ENCODE data around the gene NEBL. TPM values are rescaled to one million over a fixed set of nuclear protein-coding genes. Genes with fewer than 3 reads are reported as not detected.

The NEBL gene
- total RNA-seq, 6 experiments from 2014 or later: 1.2 to 8.3 (median 2.4) TPM

- DNase-seq: no peak
- Histone ChIP-seq H3K4me3 (no peak overlapping the region), H3K27ac (no peak overlapping the region), H3K9me3 (no peaks in the 10 kb centered on the region), H3K4me1 (no peaks in the 10 kb centered on the region), H3K36me3 (no peaks in the 10 kb centered on the region), H3K27me3 (no peaks in the 10 kb centered on the region)
- ATAC-seq: no peak
- intact Hi-C loops (cut with DNase I): no loop called here
- WGBS (ENCODE audit: insufficient coverage, low coverage, low lambda C conversion rate, missing lambda C conversion rate): 30% methylated on average over 2 of the region's 2 CpGs
- no peak for TF ChIP-seq CTCF (IDR thresholded peaks at IDR 0.05)
- TF ChIP-seq POLR2A (IDR thresholded peaks at IDR 0.05): no peak
Measured at GRCh38 chr10:20760460-20760859, 136.7 kb downstream of the NEBL start.

- Histone ChIP-seq H3K27ac (no peak overlapping the region), H3K4me1 (no peaks in the 10 kb centered on the region), H3K36me3 (no peaks in the 10 kb centered on the region), H3K27me3 (no peaks in the 10 kb centered on the region), H3K9me3 (no peaks in the 10 kb centered on the region), H3K4me3 (no peak overlapping the region)
- WGBS (ENCODE audit: insufficient coverage, low coverage, low lambda C conversion rate, missing lambda C conversion rate): 41% methylated on average over 2 of the region's 2 CpGs
- TF ChIP-seq CTCF (IDR thresholded peaks at IDR 0.05) (no peak), POLR2A (IDR thresholded peaks at IDR 0.05) (no peak)
- no peak for ATAC-seq
- no peak for DNase-seq
- intact Hi-C loops (cut with DNase I): no loop called here
Measured at GRCh38 chr10:20748551-20748950, 148.6 kb downstream of the NEBL start.

- Histone ChIP-seq H3K36me3 (no peaks in the 10 kb centered on the region), H3K27ac (no peak overlapping the region), H3K4me3 (no peak overlapping the region), H3K4me1 (no peaks in the 10 kb centered on the region), H3K27me3 (no peaks in the 10 kb centered on the region), H3K9me3 (no peaks in the 10 kb centered on the region)
- TF ChIP-seq CTCF (IDR thresholded peaks at IDR 0.05) (no peak), POLR2A (IDR thresholded peaks at IDR 0.05) (no peak)
- intact Hi-C loops (cut with DNase I): no loop called here
- ATAC-seq (no peak), DNase-seq (no peak)
Measured at GRCh38 chr10:20747782-20748181, 149.3 kb downstream of the NEBL start.

- Histone ChIP-seq H3K36me3 (no peaks in the 10 kb centered on the region), H3K27ac (no peak overlapping the region), H3K27me3 (no peaks in the 10 kb centered on the region), H3K4me1 (no peaks in the 10 kb centered on the region), H3K9me3 (no peaks in the 10 kb centered on the region), H3K4me3 (no peak overlapping the region)
- intact Hi-C loops (cut with DNase I): no loop called here
- no peak for DNase-seq
- ATAC-seq: no peak
- TF ChIP-seq POLR2A (IDR thresholded peaks at IDR 0.05) (no peak), CTCF (IDR thresholded peaks at IDR 0.05) (no peak)
- 45% methylated on average over 5 of the region's 7 CpGs for WGBS (ENCODE audit: insufficient coverage, low coverage, low lambda C conversion rate, missing lambda C conversion rate)
Measured at GRCh38 chr10:20746856-20747255, 150.3 kb downstream of the NEBL start.

Measured in right lobe of liver (tissue), 6 donors.